Trophoblast cell (in vitro differentiated cells and primary cell): ENCODE data around the gene AANAT.

Experiments
- DNase-seq, 2 donors: peaks; one replicate each; pipeline ENCODE4 v3.0.0-alpha.2; 2016
- H2AFZ ChIP-seq: 2 replicates; pipeline ENCODE4 v1.6.1; 2013; ENCODE audit warnings: low read length, moderate library complexity, mild to moderate bottlenecking; ENCODE audit not compliant: insufficient read depth, poor library complexity
- H2AK5ac ChIP-seq: 2 replicates; pipeline ENCODE4 v1.6.1; 2013; ENCODE audit warnings: mild to moderate bottlenecking, low read length
- H2BK120ac ChIP-seq: 2 replicates; pipeline ENCODE4 v1.6.1; 2013; ENCODE audit warnings: low read length, mild to moderate bottlenecking, moderate library complexity; ENCODE audit not compliant: insufficient read depth, poor library complexity
- H2BK12ac ChIP-seq: 2 replicates; pipeline ENCODE4 v1.6.1; 2013; ENCODE audit warnings: mild to moderate bottlenecking, low read length, moderate library complexity
- H2BK5ac ChIP-seq: 2 replicates; pipeline ENCODE4 v1.6.1; 2013; ENCODE audit warnings: low read length, low read depth, moderate library complexity, mild to moderate bottlenecking; ENCODE audit not compliant: poor library complexity
- H3K14ac ChIP-seq: 2 replicates; pipeline ENCODE4 v1.6.1; 2013; ENCODE audit warnings: mild to moderate bottlenecking, low read length
- H3K18ac ChIP-seq: 2 replicates; pipeline ENCODE4 v1.6.1; 2013; ENCODE audit warnings: mild to moderate bottlenecking, low read length
- H3K23ac ChIP-seq: 2 replicates; pipeline ENCODE4 v1.6.1; 2013; ENCODE audit warnings: low read length
- H3K27ac ChIP-seq: 2 replicates; pipeline ENCODE4 v1.5.1; 2013; ENCODE audit warnings: low read depth, mild to moderate bottlenecking, inconsistent platforms, low read length, moderate library complexity
- H3K27me3 ChIP-seq: 2 replicates; pipeline ENCODE4 v1.6.1; 2013; ENCODE audit warnings: inconsistent platforms, mild to moderate bottlenecking, low read length, moderate library complexity; ENCODE audit not compliant: insufficient read depth
- H3K36me3 ChIP-seq, 2 experiments: 1 replicate in 1 of 2; 2 replicates in 1 of 2; pipeline ENCODE4 v1.6.1; 2013; ENCODE audit warnings: low read length in 2 of 2, mild to moderate bottlenecking in 2 of 2, moderate library complexity in 1 of 2; ENCODE audit not compliant: insufficient read depth in 2 of 2, control insufficient read depth in 1 of 2
- H3K4ac ChIP-seq: 2 replicates; pipeline ENCODE4 v1.6.1; 2013; ENCODE audit warnings: low read depth, mild to moderate bottlenecking, low read length, moderate library complexity
- H3K4me1 ChIP-seq, 2 experiments: 1 replicate in 1 of 2; 2 replicates in 1 of 2; pipeline ENCODE4 v1.6.1; 2013; ENCODE audit warnings: low read length in 2 of 2, mild to moderate bottlenecking in 2 of 2, moderate library complexity in 1 of 2; ENCODE audit not compliant: insufficient read depth in 2 of 2, control insufficient read depth in 1 of 2
- H3K4me2 ChIP-seq: 2 replicates; pipeline ENCODE4 v1.6.1; 2013; ENCODE audit warnings: inconsistent platforms, mild to moderate bottlenecking, low read length, moderate library complexity
- H3K4me3 ChIP-seq: 2 replicates; pipeline ENCODE4 v1.5.1; 2013; ENCODE audit warnings: mild to moderate bottlenecking, low read depth, low read length, inconsistent platforms
- H3K79me1 ChIP-seq: one replicate; pipeline ENCODE4 v1.6.1; 2013; ENCODE audit warnings: low read length
- H3K79me2 ChIP-seq: 2 replicates; pipeline ENCODE4 v1.6.1; 2013; ENCODE audit warnings: low read length, mild to moderate bottlenecking; ENCODE audit not compliant: control insufficient read depth, insufficient read depth, poor library complexity
- H3K9ac ChIP-seq: 2 replicates; pipeline ENCODE4 v1.6.1; 2013; ENCODE audit warnings: mild to moderate bottlenecking, low read length
- H3K9me3 ChIP-seq: 2 replicates; pipeline ENCODE4 v1.6.1; 2013; ENCODE audit warnings: low read depth, mild to moderate bottlenecking, control low read depth, inconsistent platforms, low read length; ENCODE audit not compliant: insufficient read depth
- H4K12ac ChIP-seq: 2 replicates; pipeline ENCODE4 v1.6.1; 2013; ENCODE audit warnings: low read depth, mild to moderate bottlenecking, low read length, moderate library complexity
- H4K8ac ChIP-seq: 2 replicates; pipeline ENCODE4 v1.6.1; 2013; ENCODE audit warnings: low read depth, mild to moderate bottlenecking, low read length, moderate library complexity
- H4K91ac ChIP-seq: one replicate; pipeline ENCODE4 v1.6.1; 2013; ENCODE audit warnings: low read depth, mild to moderate bottlenecking, low read length, moderate library complexity
- WGBS: extraction: QIAGEN DNeasy Blood & Tissue Kit; methylation state at CpG from one replicate; pipeline ENCODE4 v1.1.7; 2013; ENCODE audit warnings: missing lambda C conversion rate; ENCODE audit not compliant: insufficient read length, insufficient coverage; ENCODE audit errors: extremely low coverage; 5-methylcytosine and 5-hydroxymethylcytosine counted together

The AANAT gene

DNA sequence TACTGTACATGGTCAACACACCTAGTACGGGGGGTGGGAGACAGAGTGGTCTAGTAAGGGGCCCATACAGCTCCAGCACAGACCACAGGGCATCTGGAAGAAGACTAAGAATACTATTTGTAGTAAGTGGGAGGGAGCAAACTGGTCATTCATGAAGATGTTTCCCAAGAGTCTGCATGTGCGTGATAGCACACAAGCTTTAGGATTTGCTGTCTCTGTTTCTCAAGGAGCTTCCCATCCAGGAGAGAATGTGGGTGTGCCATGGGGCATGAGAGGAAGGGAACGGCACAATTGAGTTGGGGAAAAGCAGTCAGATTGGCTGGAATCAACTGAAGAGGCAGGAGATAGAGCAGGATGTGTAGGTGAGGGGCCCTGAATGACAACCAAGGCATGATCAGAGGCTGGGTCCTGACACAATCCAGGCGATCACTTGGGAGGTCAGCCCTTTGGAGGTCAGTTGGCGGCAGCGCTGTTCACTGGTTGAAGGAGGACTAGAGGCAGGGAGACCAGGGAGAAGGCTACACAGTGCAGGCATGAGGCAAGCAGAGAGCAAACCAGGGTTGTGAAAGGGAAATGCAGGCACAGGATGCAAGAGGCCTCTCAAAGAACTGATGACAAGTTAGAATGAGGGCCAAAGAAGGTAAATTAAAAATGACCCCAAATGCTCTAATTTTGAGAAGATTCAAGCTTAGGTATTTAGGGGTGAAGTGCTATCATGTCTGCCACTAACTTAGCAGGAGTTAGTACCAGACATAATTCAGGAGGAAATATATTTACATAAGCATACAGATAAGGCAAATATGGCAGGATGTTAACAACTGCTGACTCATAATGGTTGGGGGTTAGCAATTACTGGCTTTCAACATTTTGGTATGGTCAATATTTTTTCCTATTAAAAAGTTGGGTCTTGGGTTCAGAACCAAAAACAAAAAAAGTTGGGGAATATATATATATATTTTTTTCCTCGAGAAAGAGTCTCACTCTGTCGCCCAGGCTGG is 24.8 kb upstream of the AANAT start:
- WGBS: no CpG with 5 or more reads among the region's 8 CpGs
- Histone ChIP-seq H2AFZ (no peak overlapping the region), H2AK5ac (no peak overlapping the region), H3K27me3 (no peaks in the 10 kb centered on the region), H3K27ac (no peak overlapping the region), H2BK5ac (no peak overlapping the region), H2BK12ac (no peak overlapping the region), H3K4me3 (no peak overlapping the region), H3K79me1 (no peaks in the 10 kb centered on the region), H3K4ac (peak overlapping the region; percentile 2), H4K91ac (no peak overlapping the region), H3K23ac (no peak overlapping the region), H4K8ac (no peak overlapping the region), H3K36me3 (no peaks in the 10 kb centered on the region), H3K4me1 (peaks cover 9 to 14% of the 10 kb centered on the region in 2 experiments), H3K18ac (no peak overlapping the region), H3K79me2 (no peaks in the 10 kb centered on the region), H2BK120ac (no peak overlapping the region), H4K12ac (no peak overlapping the region), H3K9me3 (no peaks in the 10 kb centered on the region), H3K14ac (no peak overlapping the region), H3K9ac (no peak overlapping the region), H3K4me2 (no peak overlapping the region)
- DNase-seq: no peak

DNA sequence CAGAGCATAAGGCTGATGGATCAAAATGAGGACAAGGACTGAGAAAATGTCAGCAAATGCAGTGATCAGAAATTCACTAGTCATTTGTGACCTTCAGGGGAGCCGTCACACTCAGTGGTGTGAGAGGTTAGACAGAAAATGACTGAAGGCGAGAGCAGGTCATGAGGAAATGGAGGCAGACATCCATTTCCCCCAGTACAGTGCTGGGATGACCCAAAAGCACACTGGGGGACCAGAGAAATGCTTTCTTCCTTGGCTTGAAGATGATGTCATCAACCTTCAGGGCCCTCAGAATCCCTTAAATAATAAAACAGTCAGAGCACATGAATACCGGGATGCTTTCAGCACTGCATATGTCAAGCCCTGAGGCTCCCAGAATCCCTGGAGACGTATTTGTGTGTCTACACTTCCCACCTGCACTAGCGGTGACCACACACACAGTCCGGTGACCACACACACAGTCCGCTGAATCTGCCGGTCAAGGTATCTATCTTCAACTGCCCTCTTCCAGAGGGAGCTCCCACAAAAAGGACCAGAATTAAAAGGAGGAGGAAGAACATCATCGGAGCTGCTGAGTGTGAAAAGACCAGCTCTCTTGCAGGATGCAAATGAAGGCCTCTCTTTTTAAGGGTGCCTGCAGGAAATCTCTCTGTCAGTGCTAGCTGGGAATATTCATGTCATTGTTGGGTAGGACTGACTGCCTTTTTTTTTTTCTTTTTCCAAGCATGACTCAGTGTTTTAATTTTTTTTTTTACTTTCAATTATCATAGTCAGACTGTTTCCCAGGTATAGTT is 22.7 kb upstream of the AANAT start:
- Histone ChIP-seq H3K79me1 (no peaks in the 10 kb centered on the region), H3K79me2 (no peaks in the 10 kb centered on the region), H3K9me3 (no peaks in the 10 kb centered on the region), H3K27ac (no peak overlapping the region), H4K91ac (no peak overlapping the region), H3K4me3 (no peak overlapping the region), H3K4ac (no peak overlapping the region), H2AFZ (no peak overlapping the region), H3K4me2 (no peak overlapping the region), H4K8ac (no peak overlapping the region), H2BK120ac (no peak overlapping the region), H3K9ac (no peak overlapping the region), H2BK12ac (no peak overlapping the region), H3K23ac (no peak overlapping the region), H2AK5ac (no peak overlapping the region), H3K36me3 (no peaks in the 10 kb centered on the region), H4K12ac (no peak overlapping the region), H2BK5ac (no peak overlapping the region), H3K18ac (no peak overlapping the region), H3K27me3 (no peaks in the 10 kb centered on the region), H3K14ac (no peak overlapping the region), H3K4me1 (peaks cover 9 to 14% of the 10 kb centered on the region in 2 experiments)
- no peak for DNase-seq
- no CpG with 5 or more reads among the region's 9 CpGs for WGBS

DNA sequence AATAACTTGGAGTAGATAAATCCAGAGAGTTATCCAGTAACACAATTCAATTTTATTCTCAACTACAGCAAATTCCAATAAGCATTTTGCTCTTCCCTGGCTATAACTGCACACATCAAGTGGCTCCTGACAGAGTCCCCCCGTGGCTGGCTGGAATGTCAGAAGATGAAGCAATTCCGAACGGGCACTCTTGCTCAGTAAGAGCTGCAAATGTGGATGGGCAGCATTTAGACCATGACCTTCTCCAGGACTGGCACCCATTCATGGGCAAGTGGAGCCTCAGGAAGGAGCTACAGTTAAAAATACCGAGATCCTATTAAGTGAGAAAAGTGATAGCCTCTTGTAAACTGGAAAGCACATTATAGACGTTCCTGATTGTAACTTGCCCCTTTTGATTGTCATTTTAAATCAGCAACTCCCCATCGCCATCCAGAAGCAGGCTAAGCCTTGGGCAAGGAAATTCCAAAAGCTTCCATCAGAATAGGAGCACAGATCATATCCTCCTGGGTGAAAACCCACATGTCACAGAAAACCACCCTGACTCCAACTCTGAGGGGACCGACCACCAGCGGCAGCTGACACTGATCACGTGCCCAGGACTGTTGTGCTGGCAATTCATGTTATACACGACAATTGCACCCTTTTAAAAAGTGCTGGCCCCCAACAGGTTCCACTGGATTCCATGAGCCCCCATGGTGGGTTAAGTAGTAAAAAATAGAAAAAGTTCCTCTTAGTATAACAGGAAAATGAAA is 21.5 kb upstream of the AANAT start:
- Histone ChIP-seq H3K27me3 (no peaks in the 10 kb centered on the region), H2AFZ (no peak overlapping the region), H3K9me3 (no peaks in the 10 kb centered on the region), H3K27ac (no peak overlapping the region), H4K12ac (no peak overlapping the region), H3K4me3 (no peak overlapping the region), H2BK12ac (no peak overlapping the region), H3K18ac (no peak overlapping the region), H4K91ac (no peak overlapping the region), H3K79me2 (no peaks in the 10 kb centered on the region), H3K9ac (no peak overlapping the region), H2BK5ac (no peak overlapping the region), H3K4me2 (peak overlapping the region; percentile 14), H3K79me1 (no peaks in the 10 kb centered on the region), H3K36me3 (no peaks in the 10 kb centered on the region), H2BK120ac (no peak overlapping the region), H3K4ac (peak overlapping the region; percentile 34), H3K4me1 (peaks cover 9 to 14% of the 10 kb centered on the region in 2 experiments), H3K23ac (no peak overlapping the region), H3K14ac (no peak overlapping the region), H4K8ac (no peak overlapping the region), H2AK5ac (no peak overlapping the region)
- no peak for DNase-seq
- no CpG with 5 or more reads among the region's 10 CpGs for WGBS
